Smooth muscle cell of the brain vasculature (primary cell): Measurements from ENCODE around the gene TRAF4.
"Not testable (repeated sequence)": the region's sequence is repeated elsewhere in the genome, so short reads cannot be mapped to it uniquely, and the experiment has no call there.

Experiments
- DNase-seq: peaks from one replicate; pipeline ENCODE4 v3.0.0-alpha.2; 2012; ENCODE audit warnings: low read depth, low spot score

The TRAF4 gene

DNA sequence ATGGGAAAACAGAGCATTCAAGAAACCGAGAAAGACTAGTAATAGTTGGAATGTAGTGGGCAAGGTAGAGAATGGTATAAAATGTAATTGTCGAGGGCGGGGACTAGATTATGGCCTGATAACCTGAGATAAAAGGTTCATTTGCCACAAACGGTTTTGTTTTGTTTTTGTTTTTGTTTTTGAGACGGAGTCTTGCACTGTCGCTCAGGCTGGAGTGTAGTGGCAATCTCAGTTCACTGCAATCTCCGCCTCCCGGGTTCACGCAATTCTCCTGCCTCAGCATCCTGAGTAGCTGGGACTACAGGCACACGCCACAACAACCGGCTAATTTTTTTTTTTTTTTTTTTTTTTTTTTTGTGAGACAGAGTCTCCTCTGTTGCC is 13.9 kb upstream of the TRAF4 start:
- DNase-seq = no peak

DNA sequence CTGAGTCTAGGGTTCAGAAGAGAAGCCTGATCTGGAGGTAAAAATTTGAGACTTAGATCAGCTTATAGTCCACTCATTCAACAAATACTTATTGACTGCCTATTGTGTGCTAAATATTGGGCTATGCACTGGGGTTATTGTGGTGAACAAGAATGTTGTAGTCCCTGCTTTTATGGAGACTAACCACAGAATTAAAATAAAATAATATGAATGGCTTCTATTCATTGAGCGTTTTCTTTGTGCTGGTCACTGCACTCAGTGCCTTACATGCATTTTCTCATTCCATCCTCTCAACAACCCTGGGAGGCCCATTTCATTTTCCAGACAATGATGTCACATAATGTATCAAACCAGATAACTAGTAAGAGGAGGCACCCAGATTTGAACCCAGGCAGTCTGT is 10.5 kb upstream of the TRAF4 start:
- DNase-seq = no peak

DNA sequence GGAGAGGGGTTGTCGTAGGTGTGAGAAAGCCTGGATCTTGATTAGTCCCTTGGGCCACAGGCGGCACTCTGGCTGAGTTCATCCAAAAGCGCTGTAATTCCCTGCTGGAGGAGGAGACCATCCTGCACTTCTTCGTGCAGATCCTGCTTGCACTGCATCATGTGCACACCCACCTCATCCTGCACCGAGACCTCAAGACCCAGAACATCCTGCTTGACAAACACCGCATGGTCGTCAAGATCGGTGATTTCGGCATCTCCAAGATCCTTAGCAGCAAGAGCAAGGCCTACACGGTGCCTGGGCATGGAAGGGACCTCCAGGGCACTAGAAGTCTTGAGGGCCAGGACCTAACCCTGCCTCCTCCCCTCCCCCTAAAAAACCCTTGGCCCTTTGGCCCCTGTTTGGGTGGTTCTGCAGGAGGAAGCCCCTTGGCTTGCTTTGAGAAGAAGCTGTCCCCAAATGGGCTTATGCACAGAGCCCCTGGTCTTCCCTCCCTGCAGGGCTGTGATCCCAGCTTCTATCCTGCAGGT is 9.0 kb upstream of the TRAF4 start:
- DNase-seq = no peak

DNA sequence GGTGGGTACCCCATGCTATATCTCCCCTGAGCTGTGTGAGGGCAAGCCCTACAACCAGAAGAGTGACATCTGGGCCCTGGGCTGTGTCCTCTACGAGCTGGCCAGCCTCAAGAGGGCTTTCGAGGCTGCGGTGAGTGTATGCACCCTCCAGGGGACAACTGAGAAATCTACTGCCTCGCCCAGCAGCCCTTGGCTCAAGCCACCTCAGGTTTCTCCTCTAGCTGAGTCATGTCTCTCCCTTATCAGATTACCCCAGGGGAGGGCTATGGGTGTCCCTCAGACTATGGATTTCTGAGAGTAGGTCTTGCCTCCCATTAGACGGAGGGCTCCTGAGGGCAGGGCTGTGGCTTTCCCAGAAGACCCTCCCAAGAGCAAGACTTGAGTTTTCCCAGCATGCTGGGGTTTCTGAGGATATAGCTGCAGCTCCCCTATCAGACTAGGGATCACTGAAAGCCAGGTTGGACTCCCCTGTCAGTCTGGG is 8.5 kb upstream of the TRAF4 start:
- DNase-seq = no peak

DNA sequence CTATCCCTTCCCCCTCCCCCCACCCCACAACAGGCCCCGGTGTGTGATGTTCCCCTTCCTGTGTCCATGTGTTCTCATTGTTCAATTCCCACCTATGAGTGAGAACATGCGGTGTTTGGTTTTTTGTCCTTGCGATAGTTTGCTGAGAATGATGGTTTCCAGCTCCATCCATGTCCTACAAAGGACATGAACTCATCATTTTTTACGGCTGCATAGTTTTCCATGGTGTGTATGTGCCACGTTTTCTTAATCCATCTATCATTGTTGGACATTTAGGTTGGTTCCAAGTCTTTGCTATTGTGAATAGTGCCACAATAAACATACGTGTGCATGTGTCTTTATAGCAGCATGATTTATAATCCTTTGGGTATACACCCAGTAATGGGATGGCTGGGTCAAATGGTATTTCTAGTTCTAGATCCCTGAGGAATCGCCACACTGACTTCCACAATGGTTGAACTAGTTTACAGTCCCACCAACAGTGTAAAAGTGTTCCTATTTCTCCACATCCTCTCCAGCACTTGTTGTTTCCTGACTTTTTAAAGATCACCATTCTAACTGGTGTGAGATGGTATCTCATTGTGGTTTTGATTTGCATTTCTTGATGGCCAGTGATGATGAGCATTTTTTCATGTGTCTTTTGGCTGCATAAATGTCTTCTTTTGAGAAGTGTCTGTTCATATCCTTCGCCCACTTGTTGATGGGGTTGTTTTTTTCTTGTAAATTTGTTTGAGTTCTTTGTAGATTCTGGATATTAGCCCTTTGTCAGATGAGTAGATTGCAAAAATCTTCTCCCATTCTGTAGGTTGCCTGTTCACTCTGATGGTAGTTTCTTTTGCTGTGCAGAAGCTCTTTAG is 7.7 kb upstream of the TRAF4 start:
- not testable (repeated sequence) for DNase-seq

DNA sequence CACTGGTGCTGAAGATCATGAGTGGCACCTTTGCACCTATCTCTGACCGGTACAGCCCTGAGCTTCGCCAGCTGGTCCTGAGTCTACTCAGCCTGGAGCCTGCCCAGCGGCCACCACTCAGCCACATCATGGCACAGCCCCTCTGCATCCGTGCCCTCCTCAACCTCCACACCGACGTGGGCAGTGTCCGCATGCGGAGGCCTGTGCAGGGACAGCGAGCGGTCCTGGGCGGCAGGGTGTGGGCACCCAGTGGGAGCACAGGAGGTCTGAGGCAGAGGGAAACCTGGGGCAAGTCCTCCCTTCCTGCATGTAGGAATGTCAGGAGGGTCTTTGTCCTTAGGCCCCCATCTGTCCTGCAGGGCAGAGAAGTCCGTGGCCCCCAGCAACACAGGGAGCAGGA is 6.5 kb upstream of the TRAF4 start:
- DNase-seq = no peak

DNA sequence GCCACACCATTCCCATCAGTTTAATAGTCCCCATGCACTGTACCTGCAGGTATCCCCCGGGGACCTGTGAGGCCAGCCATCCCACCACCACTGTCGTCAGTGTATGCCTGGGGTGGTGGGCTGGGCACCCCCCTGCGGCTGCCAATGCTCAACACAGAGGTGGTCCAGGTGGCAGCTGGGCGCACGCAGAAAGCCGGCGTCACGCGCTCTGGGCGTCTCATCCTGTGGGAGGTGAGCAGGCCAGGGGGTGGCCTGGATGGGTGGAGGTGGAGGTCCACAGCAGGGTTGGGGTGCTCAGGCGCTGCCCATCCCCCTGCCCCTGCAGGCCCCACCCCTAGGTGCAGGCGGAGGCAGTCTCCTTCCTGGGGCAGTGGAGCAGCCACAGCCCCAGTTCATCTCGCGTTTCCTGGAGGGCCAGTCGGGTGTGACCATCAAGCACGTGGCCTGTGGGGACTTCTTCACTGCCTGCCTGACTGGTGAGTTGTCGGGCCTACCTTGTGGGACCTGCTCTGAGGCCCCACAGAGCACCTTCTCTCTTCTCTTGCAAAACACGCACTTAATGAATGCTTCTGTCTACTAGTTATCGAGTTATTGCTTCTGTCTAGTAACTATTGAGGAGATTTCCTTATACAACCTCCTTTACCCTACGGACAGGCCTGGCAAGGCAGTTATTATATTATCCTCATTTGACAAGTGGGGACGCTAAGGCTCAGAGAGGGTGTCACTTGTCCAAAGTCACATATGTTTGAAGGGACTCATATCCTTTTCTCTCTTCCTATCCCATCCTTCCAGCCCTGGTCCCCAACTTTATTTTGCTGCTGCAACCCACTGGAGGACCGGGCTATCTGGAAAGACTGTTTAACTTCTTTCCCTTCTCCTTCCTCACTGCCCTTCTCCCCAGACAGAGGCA is 5.8 kb upstream of the TRAF4 start:
- no peak for DNase-seq

DNA sequence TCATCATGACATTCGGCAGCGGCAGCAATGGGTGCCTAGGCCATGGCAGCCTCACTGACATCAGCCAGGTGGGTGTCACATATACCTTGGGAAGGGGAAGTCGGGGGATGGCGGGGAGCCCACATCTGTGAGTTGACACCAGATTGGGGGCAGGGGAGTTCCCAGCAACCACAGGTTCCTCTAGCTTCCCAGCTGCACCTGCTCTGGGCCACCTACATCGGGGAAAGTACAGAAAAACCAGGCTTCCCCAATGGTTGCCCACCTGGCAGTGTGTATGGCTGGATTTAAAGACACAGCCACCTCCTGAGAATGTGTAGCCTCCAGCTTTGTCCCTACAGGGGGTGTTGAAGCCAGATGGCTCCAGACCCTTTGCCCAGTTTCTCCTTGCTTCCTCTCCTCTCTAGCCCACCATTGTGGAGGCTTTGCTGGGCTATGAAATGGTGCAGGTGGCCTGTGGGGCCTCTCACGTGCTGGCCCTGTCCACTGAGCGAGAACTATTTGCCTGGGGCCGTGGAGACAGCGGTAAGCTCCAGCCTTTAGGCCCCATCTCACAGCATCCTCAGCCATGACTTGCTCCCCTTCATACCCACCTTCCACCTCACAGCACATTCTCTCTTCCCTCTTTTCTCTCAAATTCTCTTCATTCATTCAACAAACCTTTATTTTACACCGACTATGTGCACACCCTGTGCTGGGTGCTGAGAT is 5.0 kb upstream of the TRAF4 start:
- DNase-seq = no peak

DNA sequence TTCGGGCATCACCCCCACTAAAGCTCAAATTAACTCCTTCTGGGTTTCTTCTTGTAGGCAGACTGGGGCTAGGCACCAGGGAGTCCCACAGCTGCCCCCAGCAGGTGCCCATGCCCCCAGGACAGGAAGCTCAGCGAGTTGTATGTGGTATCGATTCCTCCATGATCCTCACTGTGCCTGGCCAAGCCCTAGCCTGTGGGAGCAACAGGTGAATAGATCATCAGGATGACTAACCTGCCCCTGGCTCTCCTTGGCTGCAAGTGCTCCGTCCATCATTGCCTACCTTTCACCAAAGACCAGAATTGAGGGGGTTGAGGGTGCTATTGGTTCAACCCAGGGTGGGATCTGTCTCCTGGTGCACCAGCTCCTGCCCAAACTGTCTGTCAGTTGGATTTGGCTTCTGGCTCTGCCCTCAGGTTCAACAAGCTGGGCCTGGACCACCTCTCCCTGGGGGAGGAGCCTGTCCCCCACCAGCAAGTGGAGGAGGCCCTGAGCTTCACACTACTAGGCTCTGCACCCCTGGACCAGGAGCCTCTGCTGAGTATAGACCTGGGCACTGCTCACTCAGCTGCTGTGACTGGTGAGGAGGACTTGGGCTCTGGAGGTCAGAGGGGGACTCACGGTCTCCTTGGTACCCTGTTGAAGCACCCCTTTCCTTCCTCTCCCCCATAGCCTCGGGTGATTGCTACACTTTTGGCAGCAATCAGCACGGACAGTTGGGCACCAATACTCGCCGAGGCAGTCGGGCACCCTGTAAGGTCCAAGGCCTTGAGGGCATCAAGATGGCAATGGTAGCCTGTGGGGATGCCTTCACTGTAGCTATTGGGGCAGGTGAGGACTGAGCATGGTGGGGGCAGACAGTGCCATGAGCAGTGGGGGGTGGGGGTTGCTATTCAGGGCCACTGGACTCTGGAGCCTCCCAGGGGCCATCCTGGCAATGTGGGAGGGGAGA is 3.1 kb upstream of the TRAF4 start:
- no peak for DNase-seq

DNA sequence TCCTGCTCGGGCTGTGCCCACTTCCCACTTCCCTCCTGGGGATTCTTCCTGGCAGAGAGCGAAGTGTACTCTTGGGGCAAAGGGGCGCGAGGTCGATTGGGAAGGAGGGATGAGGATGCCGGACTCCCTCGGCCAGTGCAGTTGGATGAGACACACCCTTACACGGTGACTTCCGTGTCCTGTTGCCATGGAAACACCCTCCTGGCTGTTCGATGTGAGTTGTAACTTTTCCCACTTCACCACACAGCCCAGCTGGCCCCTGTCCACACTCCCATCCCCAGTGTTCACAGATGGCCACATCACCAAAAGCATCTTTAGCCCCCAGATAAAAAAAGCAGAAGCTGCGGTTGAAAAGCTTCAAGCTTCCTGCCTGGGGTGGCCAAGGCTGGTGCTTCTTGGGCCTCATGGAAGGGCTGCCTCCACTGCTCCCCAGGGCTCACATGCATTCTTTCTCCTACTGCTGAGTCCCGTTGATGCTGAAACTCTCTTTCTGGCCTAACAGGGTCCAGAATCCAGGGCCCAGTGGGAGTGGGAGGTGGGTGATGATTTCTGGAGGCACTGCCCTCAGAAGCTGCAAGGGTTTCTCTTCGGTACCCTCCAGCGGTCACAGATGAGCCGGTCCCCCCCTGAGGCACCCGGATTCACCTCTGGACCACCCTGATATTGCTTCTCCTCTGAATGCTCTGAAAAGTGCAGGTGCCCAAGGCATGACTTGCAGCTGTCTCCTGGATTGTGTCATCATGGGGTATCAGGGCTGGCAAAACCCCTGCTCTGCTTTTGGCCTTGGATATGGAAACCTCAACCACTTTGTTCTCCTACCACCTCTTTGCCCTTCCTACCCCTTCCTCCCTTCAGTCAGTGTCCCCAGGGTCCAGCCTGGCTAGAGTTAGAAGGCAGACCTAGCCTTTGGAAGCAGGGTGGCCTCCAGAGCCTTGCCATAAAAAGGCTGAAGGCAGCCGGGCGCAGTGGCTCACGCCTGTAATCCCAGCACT is 2.2 kb upstream of the TRAF4 start:
- DNase-seq = no peak

DNA sequence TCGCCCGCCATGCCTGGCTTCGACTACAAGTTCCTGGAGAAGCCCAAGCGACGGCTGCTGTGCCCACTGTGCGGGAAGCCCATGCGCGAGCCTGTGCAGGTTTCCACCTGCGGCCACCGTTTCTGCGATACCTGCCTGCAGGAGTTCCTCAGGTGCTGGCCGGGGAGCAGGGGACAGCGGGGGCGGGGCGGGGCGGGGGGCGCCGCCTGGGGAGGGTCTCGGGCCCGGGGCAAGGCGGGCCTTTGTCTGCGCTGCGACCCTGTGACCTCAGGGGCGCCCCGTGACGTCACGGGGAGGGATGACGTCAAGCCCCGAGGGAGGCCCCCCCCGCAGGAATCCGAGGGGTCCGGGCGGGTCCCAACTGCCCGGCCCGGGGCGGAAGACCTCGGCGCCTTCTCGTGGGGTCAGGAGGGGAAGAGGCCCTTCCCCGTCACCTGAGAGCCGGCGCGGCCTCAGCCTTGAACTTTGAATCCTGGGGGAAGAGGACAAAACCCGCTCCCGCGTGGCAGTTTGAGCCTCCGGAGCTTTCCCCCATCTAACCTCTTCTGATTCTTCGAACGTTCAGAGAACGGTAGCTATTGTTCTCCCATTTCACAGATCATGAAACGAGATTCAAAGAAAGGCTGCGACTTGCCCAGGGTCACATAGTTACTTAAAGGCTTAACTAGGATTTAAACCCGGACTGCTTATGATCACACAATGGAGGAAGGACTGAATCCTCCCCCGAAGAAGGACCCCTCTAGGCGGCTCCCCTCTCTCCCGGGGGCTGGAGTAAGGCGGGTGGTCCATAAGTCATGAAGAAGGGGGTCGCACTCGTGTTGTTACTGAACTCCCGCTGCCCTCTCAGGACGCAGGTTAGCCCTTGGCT is 527 bp downstream of the TRAF4 start:
- DNase-seq = no peak

DNA sequence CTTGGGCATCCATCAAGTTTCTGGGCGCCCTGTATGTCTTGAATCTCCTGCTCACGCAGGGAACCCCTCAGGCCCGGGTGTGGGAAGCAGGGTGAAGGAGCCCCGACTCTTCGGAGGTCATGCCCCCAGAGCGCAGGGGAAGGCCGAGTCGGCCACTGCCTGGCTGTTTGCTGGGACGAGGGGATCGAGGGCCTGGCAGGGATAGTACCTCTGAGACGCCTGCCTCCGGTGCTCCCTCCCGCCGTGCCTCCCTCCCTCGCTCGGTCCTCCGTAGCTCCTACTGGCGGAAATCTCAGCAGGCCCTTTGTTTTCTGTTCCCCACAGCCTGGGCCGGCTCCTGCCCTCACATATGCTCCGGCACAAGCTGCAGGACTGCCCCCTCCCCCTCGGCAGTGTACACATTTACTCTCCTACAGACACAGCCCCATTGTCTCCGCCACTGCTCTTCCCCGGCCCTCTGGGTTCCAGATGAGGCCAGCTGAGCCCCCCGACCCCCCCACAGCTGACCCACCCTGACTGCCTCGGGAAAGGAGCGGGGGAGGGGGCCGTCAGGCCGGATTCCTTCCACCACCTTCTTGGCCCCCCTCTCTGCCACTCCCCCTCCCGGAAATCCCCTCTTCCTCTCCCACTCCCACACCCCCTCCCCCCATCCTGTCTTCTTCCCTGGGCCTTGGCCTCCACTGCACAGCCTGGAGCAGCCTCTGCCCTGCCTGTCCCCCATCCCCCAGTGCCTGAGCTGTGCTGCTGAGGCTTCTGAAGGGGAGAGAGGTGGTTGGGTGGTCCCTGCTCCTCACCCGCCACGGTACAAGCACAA is 1.4 kb downstream of the TRAF4 start:
- DNase-seq = peak; percentile 66

DNA sequence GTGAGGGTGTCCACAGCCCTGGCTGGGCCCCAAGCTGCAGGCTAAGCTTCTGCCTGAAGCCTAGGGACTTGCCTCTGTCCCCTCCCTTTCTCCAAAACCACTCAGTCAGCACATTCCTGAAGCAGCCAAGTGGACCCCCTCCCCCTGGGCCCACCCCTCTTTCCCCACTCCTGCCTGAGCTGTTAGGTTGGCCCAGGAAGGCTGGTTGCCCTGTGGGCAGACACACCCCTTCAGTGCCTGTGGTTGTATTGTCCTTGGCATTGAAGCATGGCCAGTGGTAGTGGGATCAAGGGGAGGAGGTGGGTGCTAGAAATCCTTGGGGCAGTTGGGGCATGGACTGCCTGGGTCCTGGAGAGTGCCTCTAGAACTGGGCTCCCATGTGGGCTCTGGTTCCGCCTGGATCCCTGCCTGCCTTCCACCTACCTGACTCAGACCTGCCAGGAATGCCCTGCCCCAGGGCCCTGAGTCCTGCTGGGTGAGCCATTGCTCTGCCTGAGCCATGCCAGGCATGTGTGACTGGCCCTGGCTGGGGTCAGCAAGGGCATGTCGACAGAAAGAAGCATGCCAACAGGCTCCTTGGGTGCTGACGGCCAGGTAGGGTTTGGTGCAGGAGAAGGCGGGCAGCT is 2.1 kb downstream of the TRAF4 start:
- DNase-seq = no peak

DNA sequence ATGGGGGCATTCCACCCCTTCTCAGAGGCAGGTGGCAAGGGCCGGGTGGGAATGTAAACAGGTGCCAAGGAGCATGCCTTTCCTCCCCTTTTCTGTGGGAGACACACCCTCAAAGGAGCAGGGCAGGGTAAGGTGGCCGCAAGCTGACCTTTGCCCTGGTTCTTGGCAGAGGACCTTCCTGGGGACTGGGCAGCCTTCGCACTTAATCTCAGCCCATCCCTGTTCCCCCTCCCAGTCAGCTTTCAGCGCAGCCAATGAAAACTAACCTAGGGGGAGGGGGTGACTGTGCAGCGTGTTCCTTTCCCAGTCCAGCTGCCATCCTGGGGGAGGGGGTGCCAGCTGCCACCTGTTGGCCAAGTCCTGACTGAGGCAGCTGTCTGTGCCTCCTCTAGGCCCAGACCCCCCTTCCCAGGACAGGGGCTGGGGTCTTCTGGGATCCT is 2.8 kb downstream of the TRAF4 start:
- no peak for DNase-seq

DNA sequence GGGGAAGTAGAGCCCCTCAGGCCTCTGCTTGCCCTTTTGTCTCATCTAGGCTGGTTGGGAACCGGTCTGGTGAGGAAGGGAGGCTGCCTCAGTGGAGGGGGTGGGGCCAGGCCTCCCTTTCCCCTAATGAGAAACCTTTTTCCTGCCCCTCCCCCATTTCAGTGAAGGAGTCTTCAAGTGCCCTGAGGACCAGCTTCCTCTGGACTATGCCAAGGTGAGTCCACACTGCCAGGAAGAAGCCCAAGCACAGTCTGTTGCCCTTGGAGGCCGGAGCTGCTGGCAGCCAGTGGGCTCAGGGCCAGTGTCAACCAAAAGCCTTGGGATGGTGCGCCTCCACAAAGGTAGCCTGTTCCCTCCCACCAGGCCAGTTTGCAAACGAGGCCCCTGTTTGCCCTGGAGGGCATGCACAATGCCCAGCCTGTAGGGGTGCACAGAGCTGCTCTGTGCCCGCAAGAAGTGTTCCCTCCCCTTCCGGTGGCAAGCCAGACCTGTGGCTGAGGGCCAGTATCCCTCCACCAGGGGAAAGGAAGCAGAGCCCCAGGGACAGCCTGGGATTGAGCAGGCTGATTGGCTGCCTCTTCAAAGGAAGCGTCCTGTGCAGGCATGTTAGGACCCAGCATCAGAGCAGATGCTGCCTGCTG is 3.4 kb downstream of the TRAF4 start:
- no peak for DNase-seq
